Loucy (cell line): ENCODE data around the gene SORBS1.

Experiments
- H2AFZ ChIP-seq: fragments of 200-600 bp; sonication (generic); 2 replicates; pipeline ENCODE4 v1.6.0; 2016; ENCODE audit warnings: antibody characterized with exemption, mild to moderate bottlenecking, low read length, moderate library complexity
- H3F3A ChIP-seq: fragments of 200-600 bp; 2 replicates; pipeline ENCODE4 v1.6.0; 2016; ENCODE audit warnings: antibody characterized with exemption, low read depth, mild to moderate bottlenecking
- H3K27me3 ChIP-seq: fragments of 200-600 bp; sonication (generic); 2 replicates; pipeline ENCODE4 v1.6.1; 2014; ENCODE audit warnings: low read length, mild to moderate bottlenecking; ENCODE audit not compliant: insufficient read depth, poor library complexity, severe bottlenecking
- H3K36me3 ChIP-seq: fragments of 200-600 bp; sonication (generic); 2 replicates; pipeline ENCODE4 v1.6.1; 2016; ENCODE audit warnings: low read length; ENCODE audit not compliant: insufficient read depth
- H3K4me1 ChIP-seq: fragments of 200-600 bp; sonication (generic); 2 replicates; pipeline ENCODE4 v1.5.1; 2014; ENCODE audit warnings: low read length, mild to moderate bottlenecking; ENCODE audit not compliant: insufficient read depth, poor library complexity, severe bottlenecking
- H3K4me2 ChIP-seq: fragments of 200-600 bp; sonication (generic); 2 replicates; pipeline ENCODE4 v1.6.0; 2014; ENCODE audit warnings: antibody characterized with exemption, low read length, low read depth, mild to moderate bottlenecking; ENCODE audit not compliant: poor library complexity, severe bottlenecking
- H3K4me3 ChIP-seq: fragments of 200-600 bp; sonication (generic); 2 replicates; pipeline ENCODE4 v1.5.1; 2014; ENCODE audit warnings: low read length, mild to moderate bottlenecking, mixed read lengths; ENCODE audit not compliant: poor library complexity, severe bottlenecking
- H3K79me2 ChIP-seq: fragments of 200-600 bp; sonication (generic); 2 replicates; pipeline ENCODE4 v1.6.1; 2014; ENCODE audit warnings: low read length; ENCODE audit not compliant: insufficient read depth
- H3K9ac ChIP-seq: fragments of 200-600 bp; sonication (generic); 2 replicates; pipeline ENCODE4 v1.6.0; 2014; ENCODE audit warnings: mild to moderate bottlenecking, low read depth, low read length, moderate library complexity; ENCODE audit not compliant: poor library complexity, severe bottlenecking
- H3K9me2 ChIP-seq: fragments of 200-600 bp; sonication (generic); replicated peaks from 2 replicates; pipeline ENCODE4 v1.6.1; 2016; ENCODE audit warnings: low read depth, low read length, mixed read lengths
- H3K9me3 ChIP-seq: fragments of 200-600 bp; sonication (generic); 2 replicates; pipeline ENCODE4 v1.6.1; 2014; ENCODE audit warnings: mild to moderate bottlenecking, antibody characterized with exemption, low read length, low read depth; ENCODE audit not compliant: insufficient read depth
- H4K20me1 ChIP-seq: fragments of 200-600 bp; sonication (generic); 2 replicates; pipeline ENCODE4 v1.6.0; 2014; ENCODE audit warnings: antibody characterized with exemption, low read length, mild to moderate bottlenecking; ENCODE audit not compliant: insufficient read depth, poor library complexity, severe bottlenecking
- EZH2phosphoT487 ChIP-seq: fragments of 200-600 bp; IDR thresholded peaks from 2 replicates; pipeline ENCODE4 v1.6.1; 2018; ENCODE audit warnings: antibody characterized with exemption, mild to moderate bottlenecking, moderate library complexity, borderline replicate concordance
- TF ChIP-seq, protein P1 (sequence below): fragments of 200-600 bp; sonication (generic); conservative IDR thresholded peaks from 2 replicates; pipeline ENCODE4 v1.5.1; 2014; ENCODE audit warnings: mild to moderate bottlenecking, antibody characterized with exemption, low read length

SORBS1 gene

DNA sequence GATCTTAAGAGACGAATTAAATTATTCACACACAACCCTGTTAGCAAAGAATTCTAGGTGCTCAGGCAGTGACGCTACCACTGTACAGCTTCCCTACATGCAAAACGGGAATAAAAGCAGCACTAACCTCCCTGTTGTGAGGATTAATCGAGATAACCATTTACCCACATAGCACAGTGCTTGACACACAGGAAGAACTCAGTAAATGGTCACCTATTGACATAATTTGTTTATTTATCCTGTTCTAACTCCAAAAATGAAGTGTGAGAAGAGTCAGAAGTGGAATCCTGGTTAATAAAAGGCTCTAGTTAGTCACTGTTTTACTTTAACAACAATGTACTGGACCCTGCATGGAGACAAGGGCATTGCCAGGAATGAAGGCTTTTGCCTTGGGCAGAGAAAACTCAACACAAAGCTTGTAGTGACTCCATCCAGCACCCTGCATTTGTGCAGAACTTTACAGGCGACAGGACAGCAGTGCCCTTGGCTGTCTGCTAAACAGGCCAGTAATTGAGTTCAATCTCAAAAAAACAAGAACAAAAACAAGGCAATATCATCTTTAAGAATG, 103.8 kb downstream of the SORBS1 start:
- Histone ChIP-seq H3K36me3 (no peaks in the 10 kb centered on the region), H3K9me3 (no peaks in the 10 kb centered on the region), H3F3A (no peaks in the 10 kb centered on the region), H3K9me2 (no peaks in the 10 kb centered on the region), H3K27me3 (no peaks in the 10 kb centered on the region), H3K4me3 (no peak overlapping the region), H3K4me2 (no peak overlapping the region), H2AFZ (no peak overlapping the region), H3K4me1 (no peaks in the 10 kb centered on the region), H4K20me1 (no peaks in the 10 kb centered on the region), H3K9ac (no peak overlapping the region), H3K79me2 (no peaks in the 10 kb centered on the region)
- TF ChIP-seq, protein P1, sequence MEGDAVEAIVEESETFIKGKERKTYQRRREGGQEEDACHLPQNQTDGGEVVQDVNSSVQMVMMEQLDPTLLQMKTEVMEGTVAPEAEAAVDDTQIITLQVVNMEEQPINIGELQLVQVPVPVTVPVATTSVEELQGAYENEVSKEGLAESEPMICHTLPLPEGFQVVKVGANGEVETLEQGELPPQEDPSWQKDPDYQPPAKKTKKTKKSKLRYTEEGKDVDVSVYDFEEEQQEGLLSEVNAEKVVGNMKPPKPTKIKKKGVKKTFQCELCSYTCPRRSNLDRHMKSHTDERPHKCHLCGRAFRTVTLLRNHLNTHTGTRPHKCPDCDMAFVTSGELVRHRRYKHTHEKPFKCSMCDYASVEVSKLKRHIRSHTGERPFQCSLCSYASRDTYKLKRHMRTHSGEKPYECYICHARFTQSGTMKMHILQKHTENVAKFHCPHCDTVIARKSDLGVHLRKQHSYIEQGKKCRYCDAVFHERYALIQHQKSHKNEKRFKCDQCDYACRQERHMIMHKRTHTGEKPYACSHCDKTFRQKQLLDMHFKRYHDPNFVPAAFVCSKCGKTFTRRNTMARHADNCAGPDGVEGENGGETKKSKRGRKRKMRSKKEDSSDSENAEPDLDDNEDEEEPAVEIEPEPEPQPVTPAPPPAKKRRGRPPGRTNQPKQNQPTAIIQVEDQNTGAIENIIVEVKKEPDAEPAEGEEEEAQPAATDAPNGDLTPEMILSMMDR = no peak
- no peak for TF ChIP-seq EZH2phosphoT487

DNA sequence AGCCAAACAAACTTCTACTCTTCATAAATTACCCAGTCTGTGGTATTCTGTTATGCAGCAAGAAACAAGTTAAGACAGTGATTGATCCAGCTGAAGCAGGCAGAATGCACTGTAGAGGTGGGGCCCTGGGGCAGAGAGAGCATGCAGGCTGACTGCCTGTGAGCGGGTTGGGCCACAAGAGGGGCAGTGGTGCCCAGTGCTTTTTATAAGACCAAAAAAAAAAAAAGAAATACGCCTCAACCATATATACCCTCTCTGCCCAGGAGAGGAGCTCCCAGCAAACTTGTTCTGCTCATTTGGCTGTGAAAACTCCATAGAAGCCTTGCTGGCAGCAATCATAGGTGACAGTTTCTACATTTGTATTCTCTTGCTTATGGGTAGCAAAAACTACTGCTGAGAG, 104.7 kb downstream of the SORBS1 start:
- no peak overlapping the region for H3K4me3 ChIP-seq
- H3K4me1 ChIP-seq = no peaks in the 10 kb centered on the region
- H3F3A ChIP-seq = no peaks in the 10 kb centered on the region
- no peak overlapping the region for H2AFZ ChIP-seq
- no peaks in the 10 kb centered on the region for H3K79me2 ChIP-seq
- no peak overlapping the region for H3K4me2 ChIP-seq
- TF ChIP-seq, protein P1 = 0 out of 2 replicates have a peak, but pooled peaks have one; percentile 15
- TF ChIP-seq EZH2phosphoT487 = no peak
- no peaks in the 10 kb centered on the region for H3K9me2 ChIP-seq
- no peak overlapping the region for H3K9ac ChIP-seq
- H3K36me3 ChIP-seq = no peaks in the 10 kb centered on the region
- H3K9me3 ChIP-seq = no peaks in the 10 kb centered on the region
- no peaks in the 10 kb centered on the region for H4K20me1 ChIP-seq
- no peaks in the 10 kb centered on the region for H3K27me3 ChIP-seq

DNA sequence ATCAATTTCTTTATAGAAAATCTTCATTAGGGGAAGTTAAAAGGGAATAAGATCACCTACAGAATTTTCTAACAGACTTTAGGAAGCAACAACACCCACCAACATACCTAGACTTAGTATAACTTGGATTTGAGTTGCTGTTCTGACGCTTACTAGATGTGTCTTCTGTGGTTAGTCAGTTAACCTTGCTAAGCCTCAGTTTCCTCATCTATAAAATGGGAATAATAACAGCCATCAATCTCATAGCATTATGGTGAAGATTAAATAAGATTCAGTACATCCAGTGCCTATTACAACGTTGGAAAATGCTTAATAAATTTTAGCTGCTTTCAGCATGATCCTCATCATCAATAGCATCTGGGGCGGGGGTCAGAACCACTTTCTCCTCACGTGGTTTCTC, 106.2 kb downstream of the SORBS1 start:
- Histone ChIP-seq H3K4me3 (no peak overlapping the region), H3F3A (no peaks in the 10 kb centered on the region), H3K9ac (no peak overlapping the region), H3K36me3 (no peaks in the 10 kb centered on the region), H3K79me2 (no peaks in the 10 kb centered on the region), H2AFZ (no peak overlapping the region), H3K27me3 (no peaks in the 10 kb centered on the region), H3K4me1 (no peaks in the 10 kb centered on the region), H4K20me1 (no peaks in the 10 kb centered on the region), H3K4me2 (no peak overlapping the region), H3K9me3 (no peaks in the 10 kb centered on the region), H3K9me2 (no peaks in the 10 kb centered on the region)
- TF ChIP-seq, protein P1 = no peak
- TF ChIP-seq EZH2phosphoT487 = no peak
